IPS-18c (cell line): ENCODE results near the gene PCDHGA9.

Experiments
- H3K4me3 ChIP-seq: 2 replicates; pipeline ENCODE4 v1.7.0; 2013; ENCODE audit warnings: low read depth, mild to moderate bottlenecking, low read length, moderate library complexity; ENCODE audit not compliant: insufficient read depth
- H3K9me3 ChIP-seq: one replicate; pipeline ENCODE4 v1.6.1; 2013; ENCODE audit warnings: mild to moderate bottlenecking, low read length, moderate library complexity; ENCODE audit not compliant: control insufficient read depth, insufficient read depth

The PCDHGA9 gene

GRCh38 chr5:141402553-141403243, at the start of gene PCDHGA9:
Gene PCDHGA9 (plus strand): TSS chr5:141402778. CDS start chr5:141402953, 175 bp downstream.
- peaks cover 15% of the 10 kb centered on the region for H3K9me3 ChIP-seq
- H3K4me3 ChIP-seq, result no peak within 1 kb of the TSS

GRCh38 chr5:141354900-141355469, 47.6 kb upstream of the PCDHGA9 start, which contains the start of gene PCDHGA4:
Gene PCDHGA4 (plus strand): TSS chr5:141355021. CDS start chr5:141355108, 87 bp downstream.
- Histone ChIP-seq H3K9me3 (peaks cover 22% of the 10 kb centered on the region), H3K4me3 (no peak within 1 kb of the TSS)

- no peak overlapping the region for H3K4me3 ChIP-seq
- peaks cover 21% of the 10 kb centered on the region for H3K9me3 ChIP-seq
These were observed 46.9 kb upstream of the PCDHGA9 start for GRCh38 chr5:141355641-141356040.

GRCh38 chr5:141356133-141356532, 46.4 kb upstream of the PCDHGA9 start:
- Histone ChIP-seq H3K9me3 (peaks cover 24% of the 10 kb centered on the region), H3K4me3 (no peak overlapping the region)

GRCh38 chr5:141356950-141357349, 45.6 kb upstream of the PCDHGA9 start:
- Histone ChIP-seq H3K4me3 (no peak overlapping the region), H3K9me3 (peaks cover 25% of the 10 kb centered on the region)

- no peak within 1 kb of the TSS; the same call in 1 of the 2 replicates for H3K4me3 ChIP-seq
These were observed 42.7 kb upstream of the PCDHGA9 start, which contains the start of gene PCDHGB2 for GRCh38 chr5:141359790-141360426. Gene PCDHGB2 (plus strand): TSS chr5:141359994. CDS start chr5:141360136, 142 bp downstream.

GRCh38 chr5:141360685-141361084, 41.9 kb upstream of the PCDHGA9 start:
- no peak overlapping the region; the same call in 1 of the 2 replicates for H3K4me3 ChIP-seq
- peaks cover 28% of the 10 kb centered on the region for H3K9me3 ChIP-seq

More at GRCh38 chr5:141359790-141360426, 42.7 kb upstream of the PCDHGA9 start, which contains the start of gene PCDHGB2:
- H3K9me3 ChIP-seq, result peaks cover 27% of the 10 kb centered on the region

GRCh38 chr5:141362719-141363118, 39.9 kb upstream of the PCDHGA9 start:
- Histone ChIP-seq H3K9me3 (peaks cover 23% of the 10 kb centered on the region), H3K4me3 (no peak overlapping the region)

GRCh38 chr5:141363952-141364660, 38.5 kb upstream of the PCDHGA9 start, which contains the start of gene PCDHGA5:
Gene PCDHGA5 (plus strand): TSS chr5:141364162. CDS start chr5:141364331, 169 bp downstream.
- Histone ChIP-seq H3K9me3 (peaks cover 23% of the 10 kb centered on the region), H3K4me3 (0 out of 2 replicates have a peak within 1 kb of the TSS, but pooled peaks have one; percentile 9)

- peaks cover 16% of the 10 kb centered on the region for H3K9me3 ChIP-seq
- H3K4me3 ChIP-seq, result no peak overlapping the region
These were observed 36.3 kb upstream of the PCDHGA9 start for GRCh38 chr5:141366016-141366896.

GRCh38 chr5:141369994-141370848, 32.4 kb upstream of the PCDHGA9 start, which contains the start of gene PCDHGB3:
Gene PCDHGB3 (plus strand): TSS chr5:141370242. CDS start chr5:141370395, 153 bp downstream.
- Histone ChIP-seq H3K4me3 (no peak within 1 kb of the TSS), H3K9me3 (peaks cover 16% of the 10 kb centered on the region)

GRCh38 chr5:141371572-141372475, 30.8 kb upstream of the PCDHGA9 start:
- H3K9me3 ChIP-seq, result peaks cover 17% of the 10 kb centered on the region
- no peak overlapping the region for H3K4me3 ChIP-seq

GRCh38 chr5:141373673-141374317, 28.8 kb upstream of the PCDHGA9 start, which contains the start of gene PCDHGA6:
Gene PCDHGA6 (plus strand): TSS chr5:141373891. CDS start chr5:141374084, 193 bp downstream.
- H3K4me3 ChIP-seq, result no peak within 1 kb of the TSS; the same call in 1 of the 2 replicates
- H3K9me3 ChIP-seq, result peaks cover 17% of the 10 kb centered on the region

GRCh38 chr5:141374627-141375026, 28.0 kb upstream of the PCDHGA9 start:
- H3K9me3 ChIP-seq, result peaks cover 17% of the 10 kb centered on the region
- H3K4me3 ChIP-seq, result no peak overlapping the region; the same call in 1 of the 2 replicates
